HepG2 (cell line): ENCODE measurements around the gene TIAM1. TPM values are rescaled to one million over a fixed set of nuclear protein-coding genes. Genes with fewer than 3 reads are reported as not detected.

Source experiments
- ATAC-seq: fragments of 200-7000 bp; cut with Tn5 transposase; 3 replicates; pipeline ENCODE4 v1.9.1; 2020; ENCODE audit warnings: mild to moderate bottlenecking, moderate library complexity
- BruUV-seq: library from RNA; stranded (reverse); fragments of 400-500 nt; replicated peaks from 2 replicates; lab custom pipeline; 2021; lab: Mats Ljungman, UMichigan
- CTCF ChIA-PET: fragments of 300-600 bp; formaldehyde crosslinking; extraction: SDS; loops from one replicate; lab custom pipeline; 2021; ENCODE audit warnings: low total read pairs, inconsistent platforms, low intra/inter-chr PET ratio; lab: Yijun Ruan, JAX
- POLR2A ChIA-PET: fragments of 350-600 bp; sonication (Branson Sonifier 250); formaldehyde crosslinking; loops from one replicate; lab custom pipeline; 2020; ENCODE audit warnings: antibody characterized with exemption, inconsistent platforms; lab: Yijun Ruan, JAX
- DNase-seq: peaks from one replicate; pipeline ENCODE4 v3.0.0-alpha.2; 2015; ENCODE audit warnings: low spot score
- FAIRE-seq: peaks from 3 replicates; lab custom pipeline; 2011; peaks lifted over from hg19 to GRCh38; lab: Jason Lieb, UNC
- H2AFZ ChIP-seq: one replicate; pipeline ENCODE4 v1.6.1; 2011; ENCODE audit warnings: low read length, inconsistent platforms
- H3K27ac ChIP-seq: fragments of 300-600 bp; 3 replicates; pipeline ENCODE4 v1.8.0; 2011; ENCODE audit warnings: mixed run types, mild to moderate bottlenecking, mixed read lengths, low read length, inconsistent platforms; ENCODE audit not compliant: insufficient read depth; ENCODE audit errors: extremely low read length
- H3K27me3 ChIP-seq, 2 experiments: fragments of 200-600 bp in 1 of 2; 2 replicates in 1 of 2; 3 replicates in 1 of 2; pipeline versions ENCODE4 v1.6.0 to v1.8.0; 2011; ENCODE audit warnings: low read length in 2 of 2, mild to moderate bottlenecking in 2 of 2, moderate library complexity in 2 of 2, inconsistent platforms in 1 of 2; ENCODE audit not compliant: insufficient read depth in 2 of 2, control insufficient read depth in 1 of 2
- H3K36me3 ChIP-seq, 2 experiments: fragments of 200-600 bp in 1 of 2; replicated peaks in 1 of 2; 2 replicates in 1 of 2; 3 replicates in 1 of 2; pipeline versions ENCODE4 v1.5.1 to v1.8.0; 2011; ENCODE audit warnings: low read length in 2 of 2, inconsistent platforms in 1 of 2; ENCODE audit not compliant: insufficient read depth in 2 of 2, control insufficient read depth in 1 of 2
- H3K4me1 ChIP-seq: 2 replicates; pipeline ENCODE4 v1.5.1; 2012; ENCODE audit warnings: low read length, inconsistent platforms; ENCODE audit not compliant: insufficient read depth
- H3K4me2 ChIP-seq: 2 replicates; pipeline ENCODE4 v1.6.0; 2011; ENCODE audit warnings: low read depth, low read length, inconsistent platforms
- H3K4me3 ChIP-seq, 3 experiments: fragments of 200-600 bp in 1 of 3; sonication (generic), shearing (Covaris generic) in 1 of 3; replicated peaks in 1 of 3; 2 replicates each; pipeline ENCODE4 v1.5.1; 2011 to 2016; ENCODE audit warnings: low read length in 3 of 3, inconsistent platforms in 2 of 3, low read depth in 2 of 3, mild to moderate bottlenecking in 2 of 3, control low read depth in 1 of 3, mixed read lengths in 1 of 3; ENCODE audit not compliant: insufficient read depth in 1 of 3
- H3K79me2 ChIP-seq: one replicate; pipeline ENCODE4 v1.6.1; 2011; ENCODE audit warnings: low read length, inconsistent platforms; ENCODE audit not compliant: insufficient read depth
- H3K9ac ChIP-seq: 2 replicates; pipeline ENCODE4 v1.6.0; 2011; ENCODE audit warnings: mild to moderate bottlenecking, low read depth, low read length, inconsistent platforms; ENCODE audit not compliant: insufficient read depth
- H3K9me3 ChIP-seq: 2 replicates; pipeline ENCODE4 v1.5.1; 2012; ENCODE audit warnings: mild to moderate bottlenecking, low read length
- H4K20me1 ChIP-seq: 2 replicates; pipeline ENCODE4 v1.6.0; 2011; ENCODE audit warnings: inconsistent platforms, mild to moderate bottlenecking, low read length, moderate library complexity; ENCODE audit not compliant: insufficient read depth
- ESRRA ChIP-seq: sonication (generic); formaldehyde crosslinking; IDR thresholded peaks from 2 replicates; pipeline ENCODE4 v1.5.1; 2020; ENCODE audit warnings: mild to moderate bottlenecking, low read depth, missing genetic modification reagents
- GZF1 ChIP-seq: sonication (generic); formaldehyde crosslinking; IDR thresholded peaks from 2 replicates; pipeline ENCODE4 v1.5.1; 2020; ENCODE audit warnings: mild to moderate bottlenecking, missing genetic modification reagents
- PHF20 ChIP-seq: sonication (generic); formaldehyde crosslinking; IDR thresholded peaks from 2 replicates; pipeline ENCODE4 v1.5.0; 2020; ENCODE audit warnings: mild to moderate bottlenecking, missing genetic modification reagents
- RBM39 ChIP-seq: fragments of 200-400 bp; formaldehyde crosslinking; IDR thresholded peaks from one replicate; pipeline ENCODE4 v1.6.1; 2018; ENCODE audit warnings: antibody characterized with exemption, mild to moderate bottlenecking, low read depth, low read length; ENCODE audit not compliant: poor library complexity, severe bottlenecking
- SIN3A ChIP-seq: IDR thresholded peaks from 2 replicates; pipeline ENCODE4 v1.6.1; 2011; ENCODE audit warnings: low read depth, mild to moderate bottlenecking, control low read depth, low read length, borderline replicate concordance
- SP2 ChIP-seq: sonication (generic); formaldehyde crosslinking; IDR thresholded peaks from 2 replicates; pipeline ENCODE4 v1.5.1; 2020; ENCODE audit warnings: mild to moderate bottlenecking, missing genetic modification reagents
- STAT5B ChIP-seq: sonication (generic); formaldehyde crosslinking; IDR thresholded peaks from 2 replicates; pipeline ENCODE4 v1.4.0; 2020; ENCODE audit warnings: missing genetic modification reagents
- ZKSCAN5 ChIP-seq: sonication (generic); formaldehyde crosslinking; IDR thresholded peaks from 2 replicates; pipeline ENCODE4 v1.5.1; 2020; ENCODE audit warnings: mild to moderate bottlenecking, missing genetic modification reagents
- ZNF432 ChIP-seq: sonication (generic); formaldehyde crosslinking; IDR thresholded peaks from 2 replicates; pipeline ENCODE4 v1.5.0; 2020; ENCODE audit warnings: missing genetic modification reagents, mild to moderate bottlenecking, borderline replicate concordance
- ZNF546 ChIP-seq: sonication (generic); formaldehyde crosslinking; conservative IDR thresholded peaks from 2 replicates; pipeline ENCODE4 v1.8.1; 2023; ENCODE audit warnings: mild to moderate bottlenecking, missing genetic modification reagents
- ZNF563 ChIP-seq: sonication (generic); formaldehyde crosslinking; IDR thresholded peaks from 2 replicates; pipeline ENCODE4 v1.8.0; 2022; ENCODE audit warnings: mild to moderate bottlenecking, moderate library complexity, missing genetic modification reagents
- WGBS: methylation state at CpG from one replicate; pipeline ENCODE4 v1.1.6; 2017; ENCODE audit warnings: low lambda C conversion rate; 5-methylcytosine and 5-hydroxymethylcytosine counted together
- in situ Hi-C: cut with HindIII; loops from 2 replicates; pipeline ENCODE4 v1.10.0; 2017; ENCODE audit warnings: low pct_unique_long_range_greater_than_20kb; ENCODE audit not compliant: extremely low pct_ligation_motif_present
- intact Hi-C: fragments of 100-400 bp; cut with micrococcal nuclease; formaldehyde crosslinking; loops from one replicate; pipeline ENCODE4 v1.10.0; 2022; ENCODE audit not compliant: unreplicated experiment
- polyA plus RNA-seq, 8 experiments: library from polyadenylated mRNA; depleted of rRNA in 3 of 8; stranded (reverse) in 7 of 8; unstranded in 1 of 8; fragments of >200 nt; fragmentation: Illumina TruSeq in 4 of 8; extraction: Trizol in 4 of 8; gene quantifications; 2 replicates each; pipeline versions ENCODE4 v1.2.1 to v1.2.3, GENCODE V29; 2011 to 2016; ENCODE audit warnings: low read depth in 4 of 8, missing spikeins in 1 of 8, mixed read lengths in 1 of 8; ENCODE audit not compliant: insufficient read depth in 1 of 8
- total RNA-seq, 5 experiments: library from RNA; depleted of rRNA; stranded (reverse); fragments of >200 nt; fragmentation: Illumina TruSeq; extraction: Trizol; gene quantifications; 2 replicates each; pipeline ENCODE4 v1.2.3, GENCODE V29; 2016; ENCODE audit warnings: low read depth in 1 of 5
- TF ChIP-seq, protein P1 (sequence below): sonication (generic); IDR thresholded peaks from 2 replicates; pipeline ENCODE4 v1.6.1; 2016; ENCODE audit warnings: low read depth, borderline replicate concordance
- TF ChIP-seq, protein P2 (sequence below): sonication (generic); formaldehyde crosslinking; IDR thresholded peaks from 2 replicates; pipeline ENCODE4 v1.4.0; 2020; ENCODE audit warnings: missing genetic modification reagents; ENCODE audit errors: not compliant biosample characterization
- TF ChIP-seq, protein P3 (sequence below): sonication (generic); formaldehyde crosslinking; IDR thresholded peaks from 2 replicates; pipeline ENCODE4 v1.4.0; 2020; ENCODE audit warnings: low read depth, missing genetic modification reagents
- TF ChIP-seq, protein P4 (sequence below): IDR thresholded peaks from 2 replicates; pipeline ENCODE4 v1.6.1; 2016; ENCODE audit warnings: low read depth

The TIAM1 gene
- total and polyA plus RNA-seq, 2 of the 13 experiments (the other 11 are each of a cell fraction or from before 2014, with no cell fraction given) = 0.13 to 0.24 TPM

DNA sequence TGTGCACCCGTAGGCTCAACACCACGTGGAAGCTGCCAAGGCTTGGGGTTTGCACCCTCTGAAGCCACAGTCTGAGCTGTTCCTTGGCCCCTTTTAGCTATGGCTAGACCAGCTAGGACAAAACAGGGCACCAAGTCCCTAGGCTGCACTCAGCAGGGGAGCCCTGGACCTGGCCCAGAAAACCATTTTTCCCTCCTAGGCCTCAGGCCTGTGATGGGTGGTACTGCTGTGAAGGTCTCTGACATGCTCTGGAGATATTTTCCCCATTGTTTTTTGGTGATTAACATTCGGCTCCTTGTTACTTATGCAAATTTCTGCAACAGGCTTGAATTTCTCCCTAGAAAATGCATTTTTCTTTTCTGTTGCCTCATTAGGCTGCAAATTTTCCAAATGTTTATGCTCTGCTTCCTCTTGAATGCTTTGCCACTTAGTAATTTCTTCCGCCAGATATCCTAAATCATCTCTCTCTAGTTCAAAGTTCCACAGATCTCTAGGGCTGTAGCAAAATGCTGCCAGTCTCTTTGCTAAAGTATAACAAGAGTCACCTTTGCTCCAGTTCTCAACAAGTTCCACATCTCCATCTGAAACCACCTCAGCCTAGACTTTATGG lies 236.8 kb downstream of the TIAM1 start:
- BruUV-seq = no TSS peak
- FAIRE-seq = no peak
- Histone ChIP-seq H3K9ac (no peak overlapping the region), H4K20me1 (no peaks in the 10 kb centered on the region), H3K27me3 (no peaks in the 10 kb centered on the region), H2AFZ (no peak overlapping the region), H3K79me2 (no peaks in the 10 kb centered on the region), H3K9me3 (no peaks in the 10 kb centered on the region), H3K4me2 (no peak overlapping the region), H3K4me1 (no peaks in the 10 kb centered on the region), H3K4me3 (no peak overlapping the region), H3K36me3 (no peaks in the 10 kb centered on the region), H3K27ac (no peak overlapping the region)
- 9% methylated on average over 4 of the region's 4 CpGs for WGBS
- POLR2A ChIA-PET = no interaction called here
- ATAC-seq = no peak
- DNase-seq = no peak
- in situ Hi-C loops = no loop called here
- CTCF ChIA-PET = no interaction called here
- intact Hi-C loops = no loop called here
- TF ChIP-seq PHF20 (CRISPR knock-in tag) (no peak), STAT5B (CRISPR knock-in tag) (no peak), ESRRA (CRISPR knock-in tag) (no peak), SP2 (CRISPR knock-in tag) (no peak), ZNF432 (CRISPR knock-in tag) (no peak), ZNF546 (CRISPR knock-in tag) (no peak), GZF1 (no peak), ZKSCAN5 (no peak), ZNF563 (CRISPR knock-in tag) (no peak), RBM39 (no peak), SIN3A (no peak)
- TF ChIP-seq, protein P1, sequence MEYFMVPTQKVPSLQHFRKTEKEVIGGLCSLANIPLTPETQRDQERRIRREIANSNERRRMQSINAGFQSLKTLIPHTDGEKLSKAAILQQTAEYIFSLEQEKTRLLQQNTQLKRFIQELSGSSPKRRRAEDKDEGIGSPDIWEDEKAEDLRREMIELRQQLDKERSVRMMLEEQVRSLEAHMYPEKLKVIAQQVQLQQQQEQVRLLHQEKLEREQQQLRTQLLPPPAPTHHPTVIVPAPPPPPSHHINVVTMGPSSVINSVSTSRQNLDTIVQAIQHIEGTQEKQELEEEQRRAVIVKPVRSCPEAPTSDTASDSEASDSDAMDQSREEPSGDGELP = no peak
- TF ChIP-seq, protein P2, sequence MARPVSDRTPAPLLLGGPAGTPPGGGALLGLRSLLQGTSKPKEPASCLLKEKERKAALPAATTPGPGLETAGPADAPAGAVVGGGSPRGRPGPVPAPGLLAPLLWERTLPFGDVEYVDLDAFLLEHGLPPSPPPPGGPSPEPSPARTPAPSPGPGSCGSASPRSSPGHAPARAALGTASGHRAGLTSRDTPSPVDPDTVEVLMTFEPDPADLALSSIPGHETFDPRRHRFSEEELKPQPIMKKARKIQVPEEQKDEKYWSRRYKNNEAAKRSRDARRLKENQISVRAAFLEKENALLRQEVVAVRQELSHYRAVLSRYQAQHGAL (CRISPR knock-in tag) = no peak
- TF ChIP-seq, protein P3, sequence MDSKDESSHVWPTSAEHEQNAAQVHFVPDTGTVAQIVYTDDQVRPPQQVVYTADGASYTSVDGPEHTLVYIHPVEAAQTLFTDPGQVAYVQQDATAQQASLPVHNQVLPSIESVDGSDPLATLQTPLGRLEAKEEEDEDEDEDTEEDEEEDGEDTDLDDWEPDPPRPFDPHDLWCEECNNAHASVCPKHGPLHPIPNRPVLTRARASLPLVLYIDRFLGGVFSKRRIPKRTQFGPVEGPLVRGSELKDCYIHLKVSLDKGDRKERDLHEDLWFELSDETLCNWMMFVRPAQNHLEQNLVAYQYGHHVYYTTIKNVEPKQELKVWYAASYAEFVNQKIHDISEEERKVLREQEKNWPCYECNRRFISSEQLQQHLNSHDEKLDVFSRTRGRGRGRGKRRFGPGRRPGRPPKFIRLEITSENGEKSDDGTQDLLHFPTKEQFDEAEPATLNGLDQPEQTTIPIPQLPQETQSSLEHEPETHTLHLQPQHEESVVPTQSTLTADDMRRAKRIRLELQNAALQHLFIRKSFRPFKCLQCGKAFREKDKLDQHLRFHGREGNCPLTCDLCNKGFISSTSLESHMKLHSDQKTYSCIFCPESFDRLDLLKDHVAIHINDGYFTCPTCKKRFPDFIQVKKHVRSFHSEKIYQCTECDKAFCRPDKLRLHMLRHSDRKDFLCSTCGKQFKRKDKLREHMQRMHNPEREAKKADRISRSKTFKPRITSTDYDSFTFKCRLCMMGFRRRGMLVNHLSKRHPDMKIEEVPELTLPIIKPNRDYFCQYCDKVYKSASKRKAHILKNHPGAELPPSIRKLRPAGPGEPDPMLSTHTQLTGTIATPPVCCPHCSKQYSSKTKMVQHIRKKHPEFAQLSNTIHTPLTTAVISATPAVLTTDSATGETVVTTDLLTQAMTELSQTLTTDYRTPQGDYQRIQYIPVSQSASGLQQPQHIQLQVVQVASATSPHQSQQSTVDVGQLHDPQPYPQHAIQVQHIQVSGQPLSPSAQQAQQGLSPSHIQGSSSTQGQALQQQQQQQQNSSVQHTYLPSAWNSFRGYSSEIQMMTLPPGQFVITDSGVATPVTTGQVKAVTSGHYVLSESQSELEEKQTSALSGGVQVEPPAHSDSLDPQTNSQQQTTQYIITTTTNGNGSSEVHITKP = no peak
- TF ChIP-seq, protein P4, sequence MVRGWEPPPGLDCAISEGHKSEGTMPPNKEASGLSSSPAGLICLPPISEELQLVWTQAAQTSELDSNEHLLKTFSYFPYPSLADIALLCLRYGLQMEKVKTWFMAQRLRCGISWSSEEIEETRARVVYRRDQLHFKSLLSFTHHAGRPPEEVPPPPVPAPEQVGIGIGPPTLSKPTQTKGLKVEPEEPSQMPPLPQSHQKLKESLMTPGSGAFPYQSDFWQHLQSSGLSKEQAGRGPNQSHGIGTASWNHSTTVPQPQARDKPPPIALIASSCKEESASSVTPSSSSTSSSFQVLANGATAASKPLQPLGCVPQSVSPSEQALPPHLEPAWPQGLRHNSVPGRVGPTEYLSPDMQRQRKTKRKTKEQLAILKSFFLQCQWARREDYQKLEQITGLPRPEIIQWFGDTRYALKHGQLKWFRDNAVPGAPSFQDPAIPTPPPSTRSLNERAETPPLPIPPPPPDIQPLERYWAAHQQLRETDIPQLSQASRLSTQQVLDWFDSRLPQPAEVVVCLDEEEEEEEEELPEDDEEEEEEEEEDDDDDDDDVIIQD = no peak
